SW480 (cell line): ENCODE results near the gene RFC5.
A peak's percentile ranks its signal among the peaks of the same experiment; 100 is the strongest.
"Not testable (repeated sequence)": the region's sequence is repeated elsewhere in the genome, so short reads cannot be mapped to it uniquely, and the experiment has no call there.

Source experiments
- DNase-seq: peaks from one replicate; pipeline ENCODE4 v3.0.0-alpha.2; 2016; ENCODE audit warnings: low spot score

Gene RFC5

DNA sequence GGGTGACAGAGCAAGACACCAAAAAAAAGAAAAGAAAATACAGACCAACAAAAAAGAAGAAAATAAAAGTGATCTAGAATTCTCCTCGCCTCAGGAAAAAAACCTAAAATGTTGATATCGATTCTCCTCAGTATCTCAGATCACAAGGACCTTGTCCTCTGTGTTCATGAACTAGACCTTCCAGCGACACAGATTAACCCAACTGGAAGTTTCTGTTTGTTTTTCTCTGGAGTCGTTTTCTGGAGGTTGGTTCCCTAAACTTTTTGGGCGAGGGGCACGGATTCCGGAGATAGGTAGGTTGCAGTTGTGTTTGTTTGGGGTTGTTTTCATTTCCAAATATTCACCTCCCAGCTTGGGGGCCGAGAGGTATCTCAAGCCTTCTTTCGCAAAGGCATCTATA lies 559 bp upstream of the RFC5 start:
- no peak for DNase-seq

DNA sequence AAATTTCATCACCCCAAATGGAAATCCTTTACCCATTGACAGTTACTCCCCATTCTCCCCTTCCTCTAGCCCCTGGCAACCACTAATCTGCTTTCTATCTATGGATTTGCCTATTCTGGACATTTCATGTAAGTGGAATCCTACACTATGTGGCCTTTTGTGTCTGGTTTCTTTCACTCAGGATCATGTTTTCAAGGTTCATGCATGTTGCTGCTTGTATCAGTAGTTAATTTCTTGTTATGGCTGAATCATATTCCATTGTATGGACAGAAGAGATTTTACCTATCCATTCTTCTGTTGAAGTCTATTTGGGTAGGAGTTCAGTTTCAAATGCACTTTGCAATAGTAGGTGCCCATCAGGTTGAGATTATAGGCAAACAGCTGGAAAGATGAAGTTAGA lies 1.4 kb downstream of the RFC5 start:
- no peak for DNase-seq

DNA sequence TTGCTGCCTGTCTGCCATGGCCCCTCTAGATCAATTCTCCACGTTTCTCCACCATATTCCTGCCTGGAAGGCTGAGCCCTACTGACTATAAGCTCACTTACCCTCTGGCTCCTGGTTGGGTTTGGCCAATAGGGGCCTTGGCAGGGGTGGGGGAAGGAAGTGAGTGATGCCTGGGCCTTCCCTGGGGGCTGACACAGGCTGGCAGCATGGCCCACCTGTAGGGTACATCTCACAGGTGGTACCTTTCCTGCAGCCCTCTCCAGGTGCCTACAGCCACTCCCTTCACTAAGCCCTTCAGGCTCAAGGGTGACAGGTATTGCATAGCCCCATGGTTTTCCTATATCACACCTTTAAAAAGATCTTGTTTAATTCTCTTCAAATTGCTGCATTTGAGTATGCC lies 3.5 kb downstream of the RFC5 start:
- DNase-seq: no peak

DNA sequence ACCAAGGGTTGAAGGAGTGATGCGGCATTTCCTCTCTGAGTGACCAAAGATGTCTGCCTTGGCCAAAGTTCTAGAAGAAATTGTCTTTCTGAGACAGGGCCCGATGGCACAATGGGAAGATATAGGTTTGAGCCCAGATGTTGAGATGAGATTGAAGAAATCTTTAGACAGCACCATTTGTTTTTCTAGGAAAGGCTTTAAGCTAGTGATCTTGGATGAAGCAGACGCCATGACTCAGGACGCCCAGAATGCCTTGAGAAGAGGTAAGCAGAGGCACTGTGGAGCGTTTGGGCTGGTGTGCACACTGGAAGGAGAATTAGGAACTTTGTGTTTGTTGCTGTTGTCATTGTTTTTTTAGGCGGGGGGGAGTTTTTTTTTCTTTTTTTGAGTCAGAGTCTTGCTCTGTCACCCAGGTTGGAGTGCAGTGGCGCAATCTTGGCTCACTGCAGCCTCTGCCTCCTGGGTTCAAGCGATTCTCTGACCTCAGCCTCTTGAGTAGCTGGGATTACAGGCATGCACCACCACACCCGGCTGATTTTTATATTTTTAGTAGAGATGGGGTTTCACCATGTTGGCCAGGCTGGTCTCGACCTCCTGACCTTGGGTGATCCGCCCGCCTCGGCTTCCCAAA lies 5.7 kb downstream of the RFC5 start:
- not testable (repeated sequence) for DNase-seq

DNA sequence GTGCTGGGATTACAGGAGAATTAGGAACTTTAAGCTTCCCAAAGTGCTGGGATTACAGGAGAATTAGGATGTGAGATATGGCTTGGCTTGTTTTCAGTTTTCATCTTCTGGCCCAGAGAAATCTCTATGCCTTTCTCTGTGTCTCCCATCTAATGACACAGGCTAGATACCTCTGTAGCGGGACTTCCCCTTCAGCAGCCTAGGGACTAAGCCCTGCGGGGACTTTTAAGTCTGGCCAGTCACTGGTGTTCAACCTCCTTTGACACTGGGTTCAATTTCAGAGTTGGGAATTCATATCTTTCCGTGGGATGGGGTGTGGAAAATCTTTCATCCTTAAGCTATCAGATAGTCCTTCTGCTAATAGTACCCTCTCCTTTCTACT lies 6.2 kb downstream of the RFC5 start:
- no peak for DNase-seq

DNA sequence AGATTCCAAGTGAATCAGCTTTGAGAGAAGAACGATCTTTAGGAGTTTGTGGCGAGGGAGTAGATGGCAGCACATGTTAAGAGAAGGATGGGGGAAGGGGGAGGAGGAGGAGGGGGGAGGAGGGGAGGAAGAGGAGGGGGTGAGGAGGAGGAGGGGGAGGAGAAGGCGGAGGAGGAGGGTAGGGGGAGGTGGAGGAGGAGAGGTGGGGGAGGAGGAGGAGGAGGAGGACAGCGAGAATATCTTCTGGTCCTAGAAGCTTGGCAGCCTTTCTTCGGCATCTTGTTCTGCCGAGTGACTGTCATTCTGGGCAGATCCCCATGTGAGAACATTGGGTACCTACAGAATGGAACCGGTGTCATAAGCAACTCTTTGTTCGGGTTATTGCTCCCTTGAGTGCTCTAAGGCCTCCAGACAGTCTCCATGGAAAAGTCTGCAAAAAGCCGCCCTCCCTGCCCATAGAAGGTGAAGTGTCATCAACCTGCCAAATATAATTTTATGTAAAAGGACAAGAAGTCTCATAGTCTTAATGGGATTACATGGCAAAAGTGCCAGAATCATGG lies 6.9 kb downstream of the RFC5 start:
- DNase-seq: no peak

DNA sequence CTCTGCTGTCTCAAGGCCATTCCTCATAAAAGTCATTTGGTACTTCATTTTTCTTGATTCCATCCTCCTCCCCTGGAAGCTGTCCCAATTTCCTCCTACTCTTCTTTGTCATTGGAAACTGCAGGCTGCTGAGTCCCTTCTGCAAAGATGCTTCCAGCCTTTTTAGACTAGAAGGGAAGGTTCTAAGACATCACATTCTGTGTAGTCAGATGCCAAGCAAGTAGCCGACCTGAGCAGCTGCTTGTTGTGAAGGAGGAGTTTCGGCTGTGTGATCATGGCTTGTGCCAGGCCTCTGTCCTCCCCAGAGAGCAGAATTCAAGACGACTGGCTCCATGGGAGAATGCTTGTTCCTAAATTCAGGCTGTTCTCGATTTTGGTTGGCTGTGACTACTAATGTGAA lies 8.7 kb downstream of the RFC5 start:
- no peak for DNase-seq

DNA sequence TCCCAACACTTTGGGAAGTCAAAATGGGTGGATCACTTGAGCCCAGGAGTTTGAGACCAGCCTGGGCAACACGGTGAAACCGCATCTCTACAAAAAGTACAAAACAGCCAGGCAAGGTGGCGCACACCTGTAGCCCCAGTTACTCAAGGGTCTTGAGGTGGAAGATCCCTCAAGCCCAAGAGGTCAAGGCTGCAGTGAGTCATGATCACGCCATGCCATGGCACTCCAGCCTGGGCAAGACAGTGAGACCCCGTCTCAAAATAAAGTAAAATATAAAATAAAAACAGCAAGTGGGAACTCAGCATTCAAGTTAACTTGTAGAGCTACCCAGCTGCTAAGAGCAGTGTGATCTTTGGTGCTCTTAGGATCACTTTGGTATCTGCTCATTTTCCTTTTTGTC lies 12.7 kb downstream of the RFC5 start:
- DNase-seq: no peak

DNA sequence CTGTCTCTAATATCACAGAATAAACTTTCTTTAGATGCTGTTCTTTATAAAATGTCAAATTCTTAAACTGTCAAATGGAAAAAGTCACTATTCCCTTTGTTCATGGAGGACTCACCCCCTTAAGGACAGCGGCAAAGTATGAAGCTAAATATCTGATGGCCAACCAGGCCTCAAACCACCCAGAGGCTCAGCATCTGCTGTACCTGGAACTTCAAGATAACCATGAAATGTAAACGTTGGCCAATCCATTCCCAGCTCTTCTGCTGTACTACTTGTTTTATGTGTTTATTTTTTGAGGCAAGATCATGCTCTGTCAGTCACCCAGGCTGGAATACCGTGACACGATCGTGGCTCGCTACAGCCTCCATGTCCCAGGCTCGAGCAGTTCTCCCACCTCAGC lies 15.7 kb downstream of the RFC5 start:
- DNase-seq: no peak

DNA sequence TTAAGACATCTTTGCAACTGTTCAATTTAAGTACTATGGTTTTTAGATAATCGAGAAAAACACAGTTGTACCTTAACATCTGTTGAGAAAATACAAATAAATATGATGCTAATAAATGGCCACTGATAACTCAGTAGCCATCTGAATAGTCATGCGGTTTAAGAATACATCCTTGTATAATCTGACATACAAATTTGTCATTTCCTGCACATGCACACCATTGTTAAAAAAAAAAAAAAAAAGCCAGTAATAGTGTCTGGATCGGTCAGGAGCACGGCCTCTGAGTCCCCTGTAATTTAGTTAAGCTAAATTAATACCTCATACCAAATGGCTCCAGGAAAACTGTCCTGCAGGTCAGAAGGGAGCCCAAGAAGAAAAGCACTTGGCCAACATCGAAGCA lies 16.8 kb downstream of the RFC5 start:
- no peak for DNase-seq

DNA sequence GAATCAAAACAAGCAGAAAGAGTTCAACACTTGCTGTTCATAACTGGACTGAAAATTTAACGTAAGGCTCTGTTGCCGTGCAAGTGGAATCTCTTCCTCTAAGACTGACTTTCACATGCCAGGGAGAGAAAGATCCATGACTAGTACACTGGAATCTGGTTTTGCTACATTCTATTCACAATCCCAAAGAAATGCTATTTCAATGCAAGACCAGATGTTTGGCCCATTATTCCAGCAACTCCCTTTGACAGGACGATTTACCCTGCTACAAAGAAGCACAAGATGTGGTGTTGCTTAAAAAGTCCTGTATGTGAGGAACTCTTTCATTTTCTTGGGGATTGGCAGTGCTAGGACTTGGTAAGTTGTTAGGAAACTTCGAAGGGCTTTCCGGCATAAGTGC lies 17.4 kb downstream of the RFC5 start:
- no peak for DNase-seq

DNA sequence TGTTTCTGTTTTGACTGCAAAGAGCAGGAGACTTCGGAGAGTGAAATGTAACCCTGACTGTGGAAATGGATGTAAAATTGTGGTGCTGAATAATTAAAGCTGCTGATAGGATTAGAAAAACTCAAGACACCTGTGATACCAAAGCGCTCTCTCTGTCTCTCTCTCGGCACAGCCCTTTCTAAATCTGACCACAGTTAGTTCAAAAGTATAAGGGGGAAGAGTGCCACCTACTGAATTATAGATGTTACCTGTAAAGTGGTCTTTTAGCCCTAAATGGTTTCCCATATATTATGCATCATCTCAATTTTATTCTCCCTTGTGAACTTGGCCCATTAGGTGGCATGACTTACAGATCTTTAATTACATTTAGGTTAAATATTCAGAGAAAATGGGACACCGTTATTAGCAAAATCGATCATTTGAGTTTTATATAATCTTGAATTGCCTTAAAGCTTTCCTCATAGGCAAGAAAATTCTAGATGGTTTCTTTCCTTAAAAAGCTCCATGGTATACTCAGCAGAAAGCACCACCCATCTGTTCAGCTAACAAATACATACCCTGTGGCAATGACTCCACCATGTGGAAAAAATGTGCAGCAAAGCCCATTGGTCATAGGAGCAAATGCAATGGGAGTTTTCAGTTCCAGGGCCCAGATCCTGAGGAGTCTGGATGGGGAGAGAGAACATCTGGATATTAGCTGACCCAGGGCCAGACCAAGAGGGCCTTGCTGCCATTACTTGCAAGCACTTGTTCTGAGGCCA lies 18.1 kb downstream of the RFC5 start:
- peak; percentile 52 for DNase-seq

DNA sequence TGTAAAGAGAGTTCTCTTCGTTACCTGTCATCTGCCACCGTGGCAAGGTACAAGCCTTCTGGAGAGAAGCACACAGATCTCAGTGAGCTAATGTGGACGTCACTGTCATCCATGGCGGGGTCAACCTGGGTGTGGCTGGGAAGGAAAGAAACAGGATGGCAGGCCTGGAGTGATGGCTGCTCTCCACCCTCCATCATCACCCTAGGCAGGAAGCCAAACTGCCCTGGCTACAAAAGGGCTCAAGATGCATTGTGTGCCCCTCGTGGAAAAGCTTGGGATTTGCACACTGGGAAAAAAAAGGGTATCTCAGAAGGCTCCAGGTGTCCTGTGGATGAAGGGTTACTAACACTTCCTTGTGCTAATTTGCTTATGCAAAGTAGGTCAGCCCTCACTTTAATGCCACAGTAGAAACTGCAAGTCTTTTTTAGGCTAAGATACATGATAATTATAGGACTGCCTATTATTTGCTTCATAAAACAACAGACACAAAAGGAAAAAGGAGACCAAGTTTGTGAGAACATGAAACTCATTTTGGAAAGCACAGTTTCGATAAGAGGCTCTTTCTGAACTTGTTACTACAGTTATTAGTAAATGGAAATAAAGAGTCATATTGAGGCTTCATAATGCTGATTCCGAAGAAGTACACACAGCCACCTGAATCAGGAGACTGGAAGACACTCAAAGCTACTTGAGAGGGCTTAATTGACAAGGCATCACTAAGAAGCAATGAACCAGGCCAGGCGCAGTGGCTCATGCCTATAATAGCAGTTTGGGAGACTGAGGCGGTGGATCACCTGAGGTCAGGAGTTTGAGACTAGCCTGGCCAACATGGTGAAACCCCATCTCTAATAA lies 18.9 kb downstream of the RFC5 start:
- no peak for DNase-seq

DNA sequence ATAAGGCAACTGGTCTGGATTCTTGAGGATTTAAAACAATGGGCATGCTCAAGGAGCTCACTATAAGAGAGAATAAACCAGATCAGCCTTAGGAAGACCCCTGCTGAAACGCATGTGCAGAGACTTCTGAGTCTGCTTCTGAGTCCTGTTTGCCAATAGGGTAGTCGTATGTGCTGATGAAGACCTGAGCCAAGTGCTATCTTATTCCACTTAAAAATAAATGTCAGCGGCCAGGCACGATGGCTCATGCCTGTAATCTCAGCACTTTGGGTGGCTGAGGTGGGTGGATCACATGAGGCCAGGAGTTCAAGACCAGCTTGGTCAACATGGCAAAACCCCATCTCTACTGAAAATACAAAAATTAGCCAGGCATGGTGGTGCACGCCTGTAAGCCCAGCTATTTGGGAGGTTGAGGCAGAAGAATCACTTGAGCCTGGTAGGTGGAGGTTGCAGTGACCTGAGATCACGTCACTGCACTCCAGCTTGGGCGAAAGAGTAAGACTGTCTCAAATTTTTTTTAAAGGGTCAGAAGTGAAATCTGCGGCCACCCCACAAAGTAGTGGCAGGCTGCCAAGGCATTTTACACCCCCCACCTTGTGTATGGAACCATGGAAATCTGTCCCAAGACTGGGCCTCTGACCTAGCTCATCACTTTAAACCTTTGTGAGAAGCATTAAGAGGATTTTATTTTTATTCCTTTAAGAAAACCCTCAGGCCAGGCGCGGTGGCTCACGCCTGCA lies 20.3 kb downstream of the RFC5 start:
- no peak for DNase-seq

DNA sequence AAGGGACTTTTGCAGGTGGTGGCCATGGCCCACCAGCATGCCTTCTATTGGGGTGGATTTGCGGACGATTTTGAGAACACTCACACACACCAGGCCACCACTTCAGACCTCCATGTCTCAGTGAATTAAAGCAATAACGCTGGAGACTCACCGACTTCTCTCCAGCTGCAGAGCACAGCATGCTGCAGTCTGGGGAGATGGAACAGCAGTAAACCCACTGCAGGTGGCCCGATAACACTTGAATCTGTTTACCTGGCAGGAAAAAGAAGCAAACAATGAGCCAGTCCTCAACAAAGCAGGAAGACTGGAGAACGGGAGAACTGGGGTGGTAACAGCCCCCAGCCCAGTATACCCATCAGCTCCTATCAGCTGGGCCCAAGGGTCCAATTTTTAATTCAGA lies 21.6 kb downstream of the RFC5 start:
- DNase-seq: no peak

DNA sequence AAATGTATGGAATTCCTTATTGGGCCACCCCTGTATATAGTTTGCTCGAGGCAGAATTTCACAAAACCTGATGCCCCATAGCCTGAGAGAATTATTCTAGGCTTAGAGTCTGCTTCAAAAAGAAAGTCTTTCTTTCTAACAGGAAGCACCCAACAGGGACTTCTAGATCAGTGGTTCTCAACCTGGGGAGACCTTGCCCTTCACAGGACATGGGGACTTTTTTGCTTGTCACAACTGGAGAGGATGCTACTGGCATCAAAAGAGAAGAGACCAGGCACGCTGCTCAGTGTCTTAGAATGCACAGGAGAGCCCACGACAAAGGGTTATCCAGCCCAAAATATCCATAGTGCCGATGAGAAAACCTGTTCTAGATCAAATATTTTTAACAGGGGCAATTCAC lies 25.6 kb downstream of the RFC5 start:
- DNase-seq: no peak

DNA sequence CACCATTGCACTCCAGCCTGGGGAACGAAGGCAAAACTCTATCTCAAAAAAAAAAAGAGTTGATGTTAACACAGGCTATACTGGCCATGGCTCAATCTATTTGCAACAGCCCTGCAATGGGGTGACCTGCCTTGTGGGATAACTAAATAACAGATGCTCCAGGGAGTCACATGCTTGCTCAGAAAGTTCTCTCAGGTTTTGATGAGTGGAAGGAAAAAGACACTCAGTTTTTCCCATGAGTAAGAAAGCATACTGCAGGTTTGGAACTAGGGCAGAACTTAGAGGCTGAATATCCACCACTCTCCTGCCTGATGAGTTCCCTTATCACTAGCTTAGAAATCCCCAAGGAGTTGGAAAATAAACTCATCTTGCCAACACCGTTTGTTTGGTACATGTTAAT lies 27.6 kb downstream of the RFC5 start:
- DNase-seq: no peak

DNA sequence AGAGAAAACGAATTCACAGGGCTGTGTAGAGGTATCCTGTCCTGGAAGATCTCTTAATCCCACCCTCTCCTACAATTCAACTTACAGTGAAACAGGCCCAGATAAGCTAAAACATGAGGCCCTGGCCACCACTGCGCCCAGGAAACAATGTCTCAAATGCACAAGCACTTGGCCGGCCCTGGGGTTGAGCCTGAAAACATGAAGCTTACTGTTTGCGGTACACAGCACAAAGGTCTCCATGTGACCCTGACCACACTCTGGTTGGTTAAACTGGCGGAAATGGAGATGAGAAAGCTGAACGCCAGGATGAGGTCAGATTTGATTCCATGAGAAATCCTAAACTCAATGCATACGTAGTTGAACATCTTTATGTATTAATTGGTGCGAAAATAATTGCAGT lies 28.1 kb downstream of the RFC5 start:
- no peak for DNase-seq

DNA sequence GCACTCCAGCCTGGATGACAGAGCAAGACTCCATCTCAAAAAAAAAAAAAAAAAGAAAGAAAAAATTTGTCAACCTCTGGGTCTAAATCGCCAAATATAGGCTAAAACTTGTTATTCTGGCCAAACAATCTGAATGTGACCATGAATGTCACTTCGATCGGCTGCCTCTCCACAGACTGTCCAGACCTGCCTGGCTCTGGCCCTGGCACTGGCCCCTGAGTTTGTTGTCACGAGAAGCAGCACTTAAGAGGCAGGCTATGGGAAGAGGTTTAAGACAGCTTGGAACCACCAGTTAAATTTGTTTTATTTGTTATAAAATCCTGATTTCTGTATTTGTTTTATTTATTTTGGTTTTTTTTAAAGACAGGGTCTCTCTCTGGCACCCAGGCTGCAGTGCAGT lies 29.9 kb downstream of the RFC5 start:
- DNase-seq: no peak

DNA sequence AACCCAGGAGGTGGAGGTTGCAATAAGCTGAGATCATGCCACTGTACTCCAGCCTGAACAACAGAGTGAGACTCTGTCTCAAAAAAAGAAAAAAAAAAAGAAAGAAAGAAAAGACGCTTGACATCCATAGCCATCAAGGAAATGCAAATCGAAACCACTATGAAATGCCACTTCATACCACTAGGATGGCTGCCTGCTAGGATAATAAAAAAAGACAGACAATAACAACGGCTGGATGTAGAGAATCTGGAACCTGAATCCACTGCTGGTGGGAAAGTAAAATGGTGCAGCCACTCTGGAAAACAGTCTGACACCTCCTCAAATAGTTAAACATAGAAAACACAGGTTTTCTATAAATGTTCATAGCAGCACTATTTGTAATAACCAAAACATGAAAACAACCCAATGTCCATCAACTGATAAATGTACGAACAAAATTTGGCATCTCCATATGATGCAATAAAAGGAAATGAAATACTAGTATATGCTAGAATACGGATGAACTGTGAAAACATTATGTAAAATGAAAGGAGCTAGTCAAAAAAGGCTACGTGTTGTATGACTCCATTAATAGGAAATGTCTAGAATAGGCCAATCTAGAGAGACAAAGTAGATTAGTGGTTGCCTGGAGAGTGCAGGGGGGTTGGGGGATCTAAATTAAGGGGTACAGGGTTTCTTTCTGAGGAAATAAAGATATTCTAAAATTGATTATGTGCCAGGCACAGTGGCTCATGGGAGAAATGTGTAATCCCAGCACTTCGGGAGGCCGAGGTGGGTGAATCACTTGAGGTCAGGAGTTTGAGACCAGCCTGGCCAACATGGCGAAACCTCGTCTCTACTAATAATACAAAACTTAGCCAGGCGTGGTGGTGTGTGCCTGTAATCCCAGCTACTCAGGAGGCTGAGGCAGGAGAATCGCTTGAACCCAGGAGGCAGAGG lies 34.7 kb downstream of the RFC5 start:
- DNase-seq: no peak
